ENCODE results near the gene SIX3.

SIX3 gene

GRCh38 chr2:44941551-44942234 is at the start of gene SIX3:
Gene SIX3, plus strand, starts transcription at chr2:44941702. Its CDS starts 403 bp downstream, at chr2:44942105.
- TF ChIP-seq, protein P1, sequence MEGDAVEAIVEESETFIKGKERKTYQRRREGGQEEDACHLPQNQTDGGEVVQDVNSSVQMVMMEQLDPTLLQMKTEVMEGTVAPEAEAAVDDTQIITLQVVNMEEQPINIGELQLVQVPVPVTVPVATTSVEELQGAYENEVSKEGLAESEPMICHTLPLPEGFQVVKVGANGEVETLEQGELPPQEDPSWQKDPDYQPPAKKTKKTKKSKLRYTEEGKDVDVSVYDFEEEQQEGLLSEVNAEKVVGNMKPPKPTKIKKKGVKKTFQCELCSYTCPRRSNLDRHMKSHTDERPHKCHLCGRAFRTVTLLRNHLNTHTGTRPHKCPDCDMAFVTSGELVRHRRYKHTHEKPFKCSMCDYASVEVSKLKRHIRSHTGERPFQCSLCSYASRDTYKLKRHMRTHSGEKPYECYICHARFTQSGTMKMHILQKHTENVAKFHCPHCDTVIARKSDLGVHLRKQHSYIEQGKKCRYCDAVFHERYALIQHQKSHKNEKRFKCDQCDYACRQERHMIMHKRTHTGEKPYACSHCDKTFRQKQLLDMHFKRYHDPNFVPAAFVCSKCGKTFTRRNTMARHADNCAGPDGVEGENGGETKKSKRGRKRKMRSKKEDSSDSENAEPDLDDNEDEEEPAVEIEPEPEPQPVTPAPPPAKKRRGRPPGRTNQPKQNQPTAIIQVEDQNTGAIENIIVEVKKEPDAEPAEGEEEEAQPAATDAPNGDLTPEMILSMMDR (conservative IDR thresholded peaks at IDR 0.05; ENCODE audit: low read depth) = no peak
- no peak for DNase-seq (ENCODE audit: low spot score)
- CTCF ChIA-PET = no interaction called here
- POLR2A ChIA-PET (ENCODE audit: low non-redundant PET) = no interaction called here
- H3K27ac ChIP-seq = no peak within 1 kb of the TSS

DNA sequence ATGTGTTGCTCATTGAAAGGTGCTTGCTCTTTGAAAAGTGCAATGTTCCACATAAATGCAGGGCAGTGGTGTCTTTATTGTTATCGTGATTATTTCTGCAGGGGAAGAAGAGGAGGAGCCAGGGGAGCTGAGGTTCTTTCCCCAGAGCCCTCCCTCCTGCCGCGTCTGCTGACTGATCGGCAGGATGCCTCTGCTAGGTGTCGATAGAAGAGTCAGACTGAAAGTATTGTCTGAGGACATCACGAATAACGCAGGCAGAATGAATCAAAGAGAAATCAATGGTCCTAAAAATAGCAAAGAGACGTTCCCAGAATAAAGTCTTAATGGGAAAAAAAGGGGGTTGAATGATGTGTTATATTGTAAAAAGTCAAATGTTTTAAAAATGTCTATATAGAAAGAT is 47.4 kb upstream of the SIX3 start:
- POLR2A ChIA-PET (ENCODE audit: low non-redundant PET) = no interaction called here
- no peak for DNase-seq (ENCODE audit: low spot score)
- CTCF ChIA-PET = no interaction called here
- TF ChIP-seq, protein P1 (conservative IDR thresholded peaks at IDR 0.05; ENCODE audit: low read depth) = no peak
- H3K27ac ChIP-seq = no peak overlapping the region

DNA sequence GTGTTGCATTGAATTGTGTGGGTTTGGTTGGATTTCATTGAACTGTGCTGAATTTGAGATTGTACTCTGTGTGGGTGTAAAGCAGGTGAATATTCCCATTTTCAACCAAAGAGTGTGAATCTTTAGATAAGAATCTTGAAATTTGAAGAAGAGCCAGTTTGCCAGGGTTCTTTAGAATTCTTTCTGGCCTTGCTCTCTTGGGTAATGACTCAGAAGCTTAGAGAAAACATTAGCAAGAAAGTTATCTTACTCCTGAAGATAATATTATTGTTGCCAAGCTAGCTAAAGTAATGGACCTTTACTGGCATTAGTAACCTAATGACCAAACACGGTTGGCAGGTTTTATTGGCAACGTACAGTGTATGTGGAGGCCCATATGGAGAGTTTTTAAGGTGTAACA is 46.4 kb upstream of the SIX3 start:
- ChIA-PET CTCF (interaction anchor here (0.6 to 0.7 kb wide), 3 partner anchors 13 to 600 kb away, joined by 3 to 8 read pairs (median 4); no protein-coding TSS in a partner anchor), POLR2A (ENCODE audit: low non-redundant PET) (no interaction called here)
- DNase-seq (ENCODE audit: low spot score) = no peak
- H3K27ac ChIP-seq = no peak overlapping the region
- TF ChIP-seq, protein P1 (conservative IDR thresholded peaks at IDR 0.05; ENCODE audit: low read depth) = no peak

- no peak for DNase-seq (ENCODE audit: low spot score)
- H3K27ac ChIP-seq = no peak overlapping the region
- TF ChIP-seq, protein P1 (conservative IDR thresholded peaks at IDR 0.05; ENCODE audit: low read depth) = no peak
- POLR2A ChIA-PET (ENCODE audit: low non-redundant PET) = no interaction called here
- CTCF ChIA-PET = no interaction called here
These were observed 44.1 kb upstream of the SIX3 start for GRCh38 chr2:44897406-44897805.

DNA sequence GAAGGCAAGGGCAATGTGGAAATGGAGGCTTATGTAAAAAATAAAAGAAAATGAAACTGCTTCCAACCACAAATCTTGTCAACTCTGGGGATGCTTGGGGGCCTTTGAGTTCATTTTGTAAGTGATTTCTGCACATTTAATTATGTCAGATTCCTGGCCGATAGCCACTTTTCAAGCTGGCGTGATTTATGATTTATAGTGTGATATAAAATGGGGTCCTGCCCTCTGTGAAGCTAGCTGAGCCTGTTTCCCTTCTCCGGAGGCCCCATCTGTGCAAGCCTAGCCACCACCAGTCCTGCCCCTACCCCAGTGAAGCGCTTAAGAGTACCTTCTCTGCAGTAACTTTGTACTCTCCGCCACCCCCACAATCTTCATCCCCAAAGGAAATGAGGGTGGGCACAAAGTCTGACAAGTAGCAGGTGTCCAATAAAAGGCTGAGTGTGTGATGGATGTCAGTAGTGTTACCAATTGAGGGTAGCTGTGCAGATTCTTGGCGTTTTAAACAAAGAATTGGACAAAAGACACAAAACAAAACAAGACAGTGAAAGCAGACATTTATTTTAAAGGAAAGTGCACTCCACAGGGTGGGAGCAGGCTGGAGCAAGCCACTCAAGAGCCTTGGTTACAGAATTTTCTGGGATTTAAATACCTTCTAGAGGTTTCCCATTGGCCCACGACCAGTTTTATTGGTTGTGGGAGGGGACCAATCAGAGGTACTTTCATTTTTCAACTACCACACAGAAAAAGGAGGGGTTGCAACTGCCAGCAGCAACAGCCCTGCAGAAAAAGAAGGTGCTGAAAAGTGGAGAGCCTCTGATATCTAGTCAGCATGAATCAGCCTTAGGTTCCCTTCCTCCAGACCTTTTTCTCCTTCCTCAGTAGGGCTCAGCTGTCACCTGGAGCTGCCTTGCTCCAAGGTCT is 39.0 kb upstream of the SIX3 start:
- ChIA-PET POLR2A (ENCODE audit: low non-redundant PET) (no interaction called here), CTCF (no interaction called here)
- no peak overlapping the region for H3K27ac ChIP-seq
- no peak for DNase-seq (ENCODE audit: low spot score)
- TF ChIP-seq, protein P1 (conservative IDR thresholded peaks at IDR 0.05; ENCODE audit: low read depth) = no peak

DNA sequence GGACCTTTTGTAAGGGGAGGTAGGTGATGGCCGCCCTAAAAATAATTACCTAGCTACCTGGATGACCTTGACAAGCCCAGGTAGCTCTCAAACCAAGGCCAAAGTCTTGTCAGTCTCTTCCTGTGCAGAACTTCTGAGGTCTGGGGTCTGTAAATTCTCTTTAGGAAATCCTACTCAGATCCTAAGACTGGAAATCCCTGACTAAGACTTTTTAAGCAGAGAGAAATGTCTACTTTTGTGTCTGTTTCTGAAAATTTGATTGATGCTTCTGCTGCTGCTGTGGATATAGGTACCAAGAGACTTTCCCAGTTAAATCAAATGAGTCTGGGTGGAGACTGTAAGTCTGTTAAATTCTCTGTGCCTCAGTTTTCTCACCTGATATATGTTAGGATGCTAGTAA is 36.9 kb upstream of the SIX3 start:
- ChIA-PET CTCF (interaction anchor here (0.6 to 0.7 kb wide), 3 partner anchors 227 to 1379 kb away, joined by 3 to 4 read pairs (median 3); no protein-coding TSS in a partner anchor), POLR2A (ENCODE audit: low non-redundant PET) (no interaction called here)
- H3K27ac ChIP-seq = no peak overlapping the region
- TF ChIP-seq, protein P1 (conservative IDR thresholded peaks at IDR 0.05; ENCODE audit: low read depth) = no peak
- DNase-seq (ENCODE audit: low spot score) = no peak

Measured in RWPE1 (cell line).